ENCODE results near the gene NUDT22.
"Not testable (repeated sequence)": the region's sequence is repeated elsewhere in the genome, so short reads cannot be mapped to it uniquely, and the experiment has no call there.

Gene NUDT22

DNA sequence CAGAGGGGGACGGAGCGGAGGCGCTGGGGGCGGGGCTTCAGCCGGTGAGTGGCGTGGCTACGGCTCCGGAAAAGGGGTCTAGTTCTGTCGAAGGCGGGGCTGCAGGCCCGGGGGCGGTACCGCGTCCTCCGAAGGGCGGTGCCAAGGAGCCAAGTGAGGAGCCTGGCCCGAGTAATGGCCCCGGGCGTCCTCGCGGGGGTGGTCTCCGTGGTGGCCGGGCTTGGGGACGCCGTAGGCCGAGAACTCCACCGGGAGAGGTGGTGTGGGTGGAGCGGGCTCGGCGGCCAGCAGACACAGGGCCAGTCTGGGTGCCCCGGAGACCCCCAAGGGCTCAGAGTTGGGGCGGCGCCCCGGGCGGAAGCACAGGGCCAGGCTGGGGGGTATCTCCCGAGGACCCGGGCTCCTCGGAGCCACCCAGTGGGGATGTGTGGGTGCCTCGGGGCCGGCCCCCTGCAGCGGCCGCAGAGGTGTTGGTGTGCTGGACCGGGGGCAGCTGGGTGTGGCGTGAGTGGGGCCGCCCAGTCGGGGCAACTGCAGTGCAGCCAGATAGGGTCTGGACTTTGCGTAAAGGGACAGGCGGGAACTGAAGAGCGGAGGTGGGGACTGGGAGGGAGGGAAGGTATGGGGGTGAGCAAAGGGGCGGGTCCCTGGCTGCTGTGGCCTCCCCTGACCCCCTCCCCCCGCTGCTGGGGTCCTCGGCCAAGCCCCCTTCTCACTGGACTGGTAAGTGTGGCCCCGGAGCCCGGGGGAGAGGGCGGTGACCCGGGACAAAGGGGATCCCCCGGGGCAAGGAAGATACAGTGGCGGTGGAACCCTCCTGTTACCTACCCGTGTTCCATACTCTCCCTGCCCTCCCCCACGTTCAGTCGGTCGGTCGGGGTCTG, 15.7 kb downstream of the NUDT22 start:
- Mint-ChIP-seq H3K4me1 (peaks cover 73% of the 10 kb centered on the region), H3K4me3 (peak overlapping the region; percentile 86), H3K36me3 (peaks cover 47% of the 10 kb centered on the region), H3K9me3 (no peaks in the 10 kb centered on the region), H3K27ac (peak overlapping the region; percentile 99), H3K27me3 (no peaks in the 10 kb centered on the region)
- peak; percentile 5 for ATAC-seq

DNA sequence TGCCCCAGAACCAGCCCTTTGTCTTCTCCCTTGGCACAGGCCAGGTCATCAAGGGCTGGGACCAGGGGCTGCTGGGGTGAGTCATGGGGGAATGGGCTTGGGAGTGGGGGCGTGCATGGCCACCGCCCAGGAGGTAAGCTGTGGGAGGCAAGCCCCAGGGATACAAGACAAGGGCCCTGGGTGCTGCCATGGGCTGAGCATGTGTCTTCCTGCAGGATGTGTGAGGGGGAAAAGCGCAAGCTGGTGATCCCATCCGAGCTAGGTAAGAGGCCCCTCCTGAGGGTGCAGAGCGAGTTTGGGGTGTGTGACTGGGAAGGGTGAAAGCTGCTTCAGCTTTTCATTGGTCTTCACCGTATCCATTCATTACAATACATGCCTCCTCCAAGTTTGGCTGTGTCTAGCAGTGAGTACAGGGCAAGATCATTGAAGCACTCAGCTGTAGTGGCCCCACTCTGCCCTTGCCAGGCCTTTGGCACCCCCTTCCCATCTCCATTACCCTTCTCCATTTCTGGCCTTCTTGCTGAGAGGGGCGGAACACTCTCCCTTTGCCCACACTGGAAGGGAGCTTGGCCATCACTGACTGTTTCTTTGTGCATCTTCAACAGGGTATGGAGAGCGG, 17.3 kb downstream of the NUDT22 start:
- Mint-ChIP-seq H3K36me3 (peaks cover 31% of the 10 kb centered on the region), H3K27me3 (no peaks in the 10 kb centered on the region), H3K27ac (peak overlapping the region; percentile 99), H3K9me3 (no peaks in the 10 kb centered on the region), H3K4me3 (peak overlapping the region; percentile 86), H3K4me1 (peaks cover 70% of the 10 kb centered on the region)
- no peak for ATAC-seq

DNA sequence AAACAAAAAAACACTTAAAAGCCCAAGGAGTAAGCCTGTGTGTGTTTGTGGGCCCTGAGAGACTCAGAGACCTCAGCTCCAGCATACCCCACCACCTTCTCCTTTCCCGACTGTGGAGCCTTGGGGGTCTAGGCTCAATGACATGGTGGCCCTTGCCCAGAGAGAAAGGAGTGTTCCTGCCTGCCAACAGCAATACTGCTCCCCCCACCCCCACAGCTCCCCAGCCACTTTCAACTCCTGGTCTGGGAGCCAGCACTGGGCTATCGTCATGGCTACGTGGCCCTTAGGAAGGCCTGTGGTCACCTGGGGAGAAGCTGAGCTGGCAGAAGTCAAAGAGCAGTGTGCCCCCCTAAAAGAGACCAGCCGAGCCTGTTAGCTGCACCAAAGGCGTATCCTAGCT, 18.0 kb downstream of the NUDT22 start:
- Mint-ChIP-seq H3K9me3 (no peaks in the 10 kb centered on the region), H3K4me1 (peaks cover 63% of the 10 kb centered on the region), H3K27me3 (no peaks in the 10 kb centered on the region), H3K27ac (peak overlapping the region; percentile 99), H3K4me3 (peak overlapping the region; percentile 13), H3K36me3 (peaks cover 24% of the 10 kb centered on the region)
- no peak for ATAC-seq

DNA sequence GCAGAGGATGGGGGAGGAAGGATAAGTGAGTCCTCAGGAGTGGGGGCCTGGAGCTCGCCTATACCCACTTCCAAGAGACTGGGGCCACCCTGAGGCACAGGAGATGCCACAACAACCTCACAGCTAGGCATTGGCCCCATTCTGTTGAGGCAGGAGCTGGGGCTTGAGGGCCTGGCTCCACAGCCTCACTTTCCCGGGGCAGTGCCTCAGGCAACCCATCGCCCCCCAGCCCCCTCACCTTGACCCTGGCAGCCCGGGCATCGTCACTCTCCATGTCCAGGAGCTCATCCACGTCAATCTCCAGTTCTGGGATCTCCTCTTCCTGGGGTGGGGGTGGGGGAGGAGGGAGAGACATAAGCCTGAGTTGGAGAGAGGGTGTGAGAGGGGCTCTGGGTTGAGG, 18.9 kb downstream of the NUDT22 start:
- H3K36me3 Mint-ChIP-seq = peaks cover 18% of the 10 kb centered on the region
- peak overlapping the region; percentile 95 for H3K4me3 Mint-ChIP-seq
- peak overlapping the region; percentile 88 for H3K27ac Mint-ChIP-seq
- peaks cover 56% of the 10 kb centered on the region for H3K4me1 Mint-ChIP-seq
- ATAC-seq = no peak
- no peaks in the 10 kb centered on the region for H3K27me3 Mint-ChIP-seq
- no peaks in the 10 kb centered on the region for H3K9me3 Mint-ChIP-seq

DNA sequence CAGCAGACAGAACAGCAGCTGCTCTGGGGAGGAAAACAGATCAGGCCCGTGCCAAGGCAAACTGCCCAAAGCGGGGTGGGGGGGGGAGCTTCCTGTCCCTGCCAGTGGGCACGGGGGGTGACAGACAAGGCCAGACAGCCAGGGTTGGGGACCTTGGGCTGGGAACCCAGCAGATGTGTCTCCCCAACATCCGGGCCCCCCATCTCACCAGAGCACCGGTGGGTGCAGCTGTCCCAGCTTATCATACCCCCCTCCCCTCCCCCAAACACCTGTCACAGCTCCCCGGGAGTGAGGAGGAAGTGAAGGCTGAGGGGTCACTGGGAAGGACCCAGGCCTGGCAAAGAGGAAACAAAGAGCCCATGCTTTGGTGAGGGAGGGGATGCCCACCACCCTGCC, 19.3 kb downstream of the NUDT22 start:
- Mint-ChIP-seq H3K9me3 (no peaks in the 10 kb centered on the region), H3K36me3 (peaks cover 18% of the 10 kb centered on the region), H3K27me3 (no peaks in the 10 kb centered on the region), H3K27ac (peak overlapping the region; percentile 88), H3K4me1 (peaks cover 56% of the 10 kb centered on the region), H3K4me3 (peak overlapping the region; percentile 95)
- no peak for ATAC-seq

DNA sequence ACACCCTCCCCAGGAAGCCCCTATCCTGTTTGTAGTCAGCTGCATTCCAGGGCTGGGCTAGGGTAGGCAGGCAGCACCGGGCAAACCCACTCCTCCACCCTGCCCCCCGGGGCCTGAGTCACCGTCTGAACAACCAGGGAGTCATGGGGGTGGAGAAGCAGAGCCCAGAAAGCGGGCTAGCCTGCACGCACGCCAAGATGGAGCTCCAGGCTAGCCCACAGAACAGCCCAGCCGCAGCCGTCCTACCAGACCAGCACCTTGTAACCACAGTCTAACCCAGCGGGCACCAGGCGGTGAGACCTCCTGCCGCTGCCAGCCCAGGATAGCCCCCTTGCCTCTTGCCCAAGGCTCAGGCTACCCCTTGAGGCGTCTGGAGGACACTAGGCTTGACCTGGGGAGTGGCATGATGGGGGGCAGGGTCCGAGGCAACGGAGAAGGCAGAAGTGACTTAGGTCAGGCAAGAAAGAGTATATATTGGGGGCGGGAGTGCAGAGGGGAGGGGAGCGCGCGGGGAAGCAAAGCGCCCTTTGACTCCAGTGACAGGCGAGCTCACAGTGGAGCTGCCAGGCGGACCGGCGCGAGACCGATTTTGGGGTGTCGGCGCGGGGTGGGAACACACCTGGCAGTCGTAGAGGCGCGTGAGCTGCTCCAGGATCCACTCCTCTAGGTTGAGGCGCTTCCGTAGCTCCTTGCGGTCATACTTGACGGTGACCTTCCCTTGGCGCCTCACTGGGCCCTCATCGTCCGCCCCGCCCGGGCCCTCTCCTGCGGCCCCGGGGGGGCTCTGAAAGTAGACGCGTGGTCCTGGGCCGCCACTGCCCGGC, 19.9 kb downstream of the NUDT22 start:
- H3K4me3 Mint-ChIP-seq = peak overlapping the region; percentile 95
- peaks cover 18% of the 10 kb centered on the region for H3K36me3 Mint-ChIP-seq
- ATAC-seq = no peak
- H3K9me3 Mint-ChIP-seq = no peaks in the 10 kb centered on the region
- peak overlapping the region; percentile 88 for H3K27ac Mint-ChIP-seq
- peaks cover 58% of the 10 kb centered on the region for H3K4me1 Mint-ChIP-seq
- H3K27me3 Mint-ChIP-seq = no peaks in the 10 kb centered on the region

DNA sequence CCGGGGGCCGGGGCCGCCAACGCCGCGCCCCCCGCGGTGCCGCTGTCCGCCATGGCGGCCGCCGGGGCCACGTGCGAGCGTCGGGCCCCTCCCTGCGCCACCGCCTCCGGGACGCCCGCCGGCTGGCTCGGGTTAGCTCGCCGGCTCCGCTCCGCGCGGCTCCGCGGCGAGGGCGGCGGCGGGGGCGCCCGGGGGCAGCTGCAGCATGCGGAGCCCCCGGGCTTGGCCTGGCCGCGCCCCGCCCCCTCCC, 20.5 kb downstream of the NUDT22 start:
- peaks cover 60% of the 10 kb centered on the region for H3K4me1 Mint-ChIP-seq
- H3K27me3 Mint-ChIP-seq, H3K9me3 Mint-ChIP-seq: not testable (repeated sequence)
- H3K27ac Mint-ChIP-seq = peak overlapping the region; percentile 88
- H3K36me3 Mint-ChIP-seq = peaks cover 18% of the 10 kb centered on the region
- peak overlapping the region; percentile 87 for H3K4me3 Mint-ChIP-seq
- peak; percentile 3 for ATAC-seq

DNA sequence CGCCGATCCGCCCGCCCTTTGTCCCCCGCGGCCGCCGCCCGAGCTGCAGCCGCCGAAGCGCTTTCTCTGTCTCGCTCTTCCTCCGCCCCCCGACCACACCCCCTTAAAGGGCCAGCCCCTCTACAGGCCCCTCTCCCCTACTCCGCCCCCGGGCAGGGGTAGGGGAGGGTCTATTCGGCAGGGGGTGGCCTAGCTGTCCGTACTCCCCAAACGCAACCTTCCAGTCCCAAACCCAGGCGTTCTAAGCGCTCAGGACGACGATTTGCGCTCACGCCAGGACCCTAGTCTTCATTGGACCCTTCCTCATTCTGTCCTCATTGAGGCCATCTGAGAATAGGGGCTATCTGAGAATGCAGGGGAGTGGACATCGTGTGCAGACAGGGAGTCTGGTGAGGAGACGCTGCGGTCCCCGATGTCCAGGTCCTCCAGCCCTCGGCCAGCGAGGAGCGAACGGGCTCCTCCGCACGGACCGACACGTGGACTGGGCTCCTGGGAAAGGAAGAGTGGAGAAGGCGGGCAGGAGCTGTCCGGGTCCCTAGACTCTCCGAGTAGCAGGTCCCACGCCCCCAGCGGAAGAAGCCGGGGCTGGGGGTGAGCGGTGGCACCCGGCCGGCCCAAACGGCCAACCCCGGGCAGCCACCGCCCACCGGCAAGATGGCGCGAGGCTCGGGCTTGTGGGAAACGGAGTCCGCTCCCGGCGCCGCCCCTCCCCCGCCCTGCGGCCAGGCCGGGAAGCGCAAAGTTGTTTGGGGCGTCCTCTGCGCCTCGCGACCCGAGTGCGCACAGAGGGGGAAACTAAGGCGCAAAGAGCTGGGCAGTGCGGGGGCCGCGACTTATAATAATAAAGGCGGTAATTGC, 21.0 kb downstream of the NUDT22 start, which contains the start of gene PPP1R14B:
Gene PPP1R14B (minus strand): TSS at position 73 of the 858 bp plus-strand sequence. CDS start 270 bp downstream, outside the sequence.
- no peaks in the 10 kb centered on the region for H3K27me3 Mint-ChIP-seq
- H3K27ac Mint-ChIP-seq = peak within 1 kb of the TSS; percentile 88
- H3K4me1 Mint-ChIP-seq = peaks cover 64% of the 10 kb centered on the region
- ATAC-seq = peak; percentile 72
- H3K4me3 Mint-ChIP-seq = peak within 1 kb of the TSS; percentile 95
- H3K9me3 Mint-ChIP-seq = no peaks in the 10 kb centered on the region
- peaks cover 18% of the 10 kb centered on the region for H3K36me3 Mint-ChIP-seq

DNA sequence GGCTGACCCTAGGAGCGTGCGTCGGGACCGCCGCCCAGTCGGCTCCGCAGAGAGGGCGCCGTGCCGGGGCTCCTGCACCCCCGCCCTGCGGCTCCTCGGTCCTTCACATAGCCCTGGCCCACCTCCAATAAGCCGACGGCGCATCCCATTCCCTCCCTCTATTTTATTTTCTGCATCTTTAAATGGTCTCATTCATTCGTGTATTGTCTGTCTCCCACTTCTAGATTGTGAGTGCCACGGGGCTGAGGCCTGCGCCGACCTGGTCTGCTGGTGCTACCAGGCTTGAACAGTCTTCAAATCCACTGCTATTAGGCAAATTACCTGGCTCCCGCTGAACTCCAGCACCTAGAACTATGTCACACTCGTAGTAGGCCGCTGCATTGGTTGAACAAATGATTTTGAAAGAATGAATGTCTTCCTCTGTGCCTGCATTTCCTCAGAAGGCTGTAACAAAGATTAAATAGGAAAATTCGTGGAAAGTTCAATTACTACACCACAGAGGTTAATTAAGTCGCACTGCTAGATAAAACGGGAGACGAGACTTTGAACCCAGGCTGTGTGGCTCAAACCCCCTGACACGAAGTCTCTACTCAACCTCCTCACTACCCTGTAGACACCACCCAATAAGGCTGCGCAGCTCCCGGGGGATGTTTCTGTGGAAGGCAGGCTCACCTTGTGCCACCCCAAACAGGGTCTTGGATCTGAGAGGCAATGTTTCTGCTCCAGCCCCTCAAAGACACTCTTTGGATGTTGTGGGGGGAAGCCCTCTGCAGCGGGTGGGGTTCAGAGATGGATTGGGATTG, 21.9 kb downstream of the NUDT22 start:
- Mint-ChIP-seq H3K9me3 (no peaks in the 10 kb centered on the region), H3K27ac (peak overlapping the region; percentile 88), H3K4me1 (peaks cover 62% of the 10 kb centered on the region), H3K4me3 (peak overlapping the region; percentile 87), H3K36me3 (peaks cover 10% of the 10 kb centered on the region), H3K27me3 (no peaks in the 10 kb centered on the region)
- ATAC-seq = no peak

DNA sequence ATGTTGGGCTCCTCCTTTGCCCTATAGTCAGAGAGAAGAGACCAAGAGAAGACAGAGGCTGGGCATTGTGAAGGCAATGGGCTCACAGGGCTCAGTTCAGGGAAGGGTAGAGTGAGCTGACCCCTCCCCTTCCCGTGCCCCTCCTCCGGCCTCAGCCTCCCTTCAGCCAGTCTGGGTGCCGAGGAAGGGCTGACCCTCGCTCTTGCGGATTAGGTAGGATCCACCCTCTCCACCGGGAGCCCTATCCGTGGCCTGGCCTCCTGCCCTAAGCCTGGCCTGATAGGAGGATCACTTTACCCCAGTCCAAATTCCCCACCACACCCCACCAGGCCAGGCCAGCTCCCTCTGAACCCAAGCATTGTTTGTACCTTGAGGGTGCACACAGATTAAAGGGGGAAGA, 22.5 kb downstream of the NUDT22 start:
- ATAC-seq = no peak
- no peak overlapping the region for H3K4me3 Mint-ChIP-seq
- no peak overlapping the region for H3K27ac Mint-ChIP-seq
- H3K27me3 Mint-ChIP-seq = no peaks in the 10 kb centered on the region
- peaks cover 3% of the 10 kb centered on the region for H3K36me3 Mint-ChIP-seq
- H3K4me1 Mint-ChIP-seq = peaks cover 62% of the 10 kb centered on the region
- H3K9me3 Mint-ChIP-seq = no peaks in the 10 kb centered on the region

DNA sequence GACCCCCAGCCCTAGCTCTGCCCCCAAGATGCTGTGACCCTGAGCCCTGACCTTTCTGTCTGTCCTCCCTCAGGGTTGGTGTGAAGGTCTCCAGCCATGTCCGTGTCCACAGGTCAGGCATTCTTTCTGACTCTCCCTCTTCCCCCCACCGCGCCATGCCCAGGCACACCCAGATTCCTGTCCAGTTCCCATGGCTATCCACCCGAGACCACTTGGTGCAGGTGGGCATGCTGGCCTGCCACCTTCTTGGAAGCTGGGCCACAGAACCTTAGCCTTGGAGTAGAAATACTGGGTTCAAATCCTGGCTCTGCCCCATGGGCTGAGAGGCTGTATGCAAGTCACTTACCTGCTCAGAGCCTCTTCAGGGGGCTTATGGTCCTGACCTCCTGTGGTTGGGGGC, 23.0 kb downstream of the NUDT22 start:
- Mint-ChIP-seq H3K36me3 (no peaks in the 10 kb centered on the region), H3K27ac (no peak overlapping the region), H3K4me3 (no peak overlapping the region), H3K9me3 (no peaks in the 10 kb centered on the region), H3K4me1 (peaks cover 62% of the 10 kb centered on the region), H3K27me3 (no peaks in the 10 kb centered on the region)
- ATAC-seq = no peak

DNA sequence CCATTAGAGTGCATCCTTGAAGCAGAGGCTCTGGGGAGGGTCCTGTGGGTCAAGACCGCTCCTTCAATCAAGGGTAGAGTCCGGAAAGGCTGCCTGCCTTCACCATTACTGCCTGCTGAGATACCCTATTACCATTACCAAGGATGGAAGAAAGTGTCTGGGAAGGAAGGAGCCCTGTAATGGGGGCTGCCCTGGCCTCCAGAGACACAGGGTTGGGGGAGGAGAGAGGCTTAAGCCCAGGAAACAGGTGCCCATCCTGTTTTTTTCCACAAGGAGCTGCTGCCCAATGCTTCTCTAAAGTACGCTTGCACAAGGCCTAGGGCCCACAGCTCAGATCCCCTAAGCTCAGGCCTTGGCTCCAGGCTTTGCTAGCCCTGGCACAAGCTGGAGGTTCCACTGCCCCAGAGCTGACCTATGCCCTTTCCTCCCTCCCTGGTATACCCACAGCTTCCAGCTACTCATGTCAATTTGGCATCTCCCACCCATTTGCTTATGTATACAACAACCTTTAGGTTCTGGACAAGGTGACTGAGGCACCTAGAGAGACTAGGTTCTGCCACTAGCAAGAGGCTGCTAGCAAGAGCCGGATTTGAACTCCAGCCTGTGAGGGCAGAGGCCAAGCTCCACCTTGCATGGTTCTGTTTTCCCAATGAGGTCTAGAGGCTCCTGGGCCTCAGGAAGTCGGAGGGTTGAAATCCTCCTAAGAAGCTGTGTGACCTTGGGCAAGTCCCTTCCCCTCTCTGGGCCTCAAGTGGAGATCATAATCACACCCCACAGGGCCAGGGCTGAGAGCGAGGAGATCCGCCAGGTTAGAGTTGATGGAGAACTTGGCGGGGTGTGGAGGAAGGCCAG, 23.7 kb downstream of the NUDT22 start:
- Mint-ChIP-seq H3K27me3 (no peaks in the 10 kb centered on the region), H3K27ac (no peak overlapping the region), H3K36me3 (no peaks in the 10 kb centered on the region), H3K9me3 (no peaks in the 10 kb centered on the region), H3K4me1 (peaks cover 62% of the 10 kb centered on the region), H3K4me3 (peak overlapping the region; percentile 26)
- no peak for ATAC-seq

DNA sequence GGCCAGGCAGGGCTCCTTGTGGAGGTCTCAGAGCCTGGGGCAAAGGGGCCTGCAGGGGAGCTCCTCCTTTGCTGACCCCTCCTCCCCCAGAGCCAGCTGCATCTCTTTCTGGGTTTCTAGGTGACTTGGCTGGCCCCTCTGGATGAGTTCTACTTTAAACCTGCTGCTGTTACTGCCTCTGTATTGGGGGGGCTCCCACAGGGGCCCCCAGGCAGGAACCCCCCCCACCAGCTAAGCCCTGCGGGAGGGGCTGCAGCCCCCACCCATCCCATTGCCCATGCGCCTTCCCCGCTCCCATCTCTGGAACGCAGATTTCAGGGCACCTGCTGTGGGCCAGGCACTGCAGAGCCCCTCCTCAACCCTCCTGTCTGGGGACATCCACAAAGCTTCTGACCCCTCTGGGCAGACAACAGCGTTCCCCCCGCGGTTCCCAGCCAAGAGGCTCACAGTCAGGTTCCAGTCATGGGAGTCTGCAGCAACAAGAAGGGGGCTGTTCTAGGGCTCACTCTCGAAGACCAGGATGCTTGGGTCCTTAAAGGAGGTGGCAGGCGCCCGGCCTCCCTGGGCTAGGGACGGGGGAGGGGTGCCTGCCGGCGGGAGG, 24.4 kb downstream of the NUDT22 start:
- ATAC-seq = no peak
- no peaks in the 10 kb centered on the region for H3K9me3 Mint-ChIP-seq
- peak overlapping the region; percentile 79 for H3K4me3 Mint-ChIP-seq
- H3K27me3 Mint-ChIP-seq = no peaks in the 10 kb centered on the region
- peaks cover 56% of the 10 kb centered on the region for H3K4me1 Mint-ChIP-seq
- peak overlapping the region; percentile 35 for H3K27ac Mint-ChIP-seq
- H3K36me3 Mint-ChIP-seq = no peaks in the 10 kb centered on the region

All from stimulated activated memory B cell treated with anti-CD40 and anti-IgM and Interleukin-4, amounts not matched to agents 10 μg/mL and 1 μg/mL and 100 μg/mL, for 72 hours (primary cell).